GM21447 (cell line): Measurements from ENCODE around the gene CDON.

Experiments used
- ATAC-seq: cut with Tn5 transposase; IDR thresholded peaks from one replicate; pipeline ENCODE4 v1.9.1; 2021; ENCODE audit not compliant: unreplicated experiment

CDON gene

DNA sequence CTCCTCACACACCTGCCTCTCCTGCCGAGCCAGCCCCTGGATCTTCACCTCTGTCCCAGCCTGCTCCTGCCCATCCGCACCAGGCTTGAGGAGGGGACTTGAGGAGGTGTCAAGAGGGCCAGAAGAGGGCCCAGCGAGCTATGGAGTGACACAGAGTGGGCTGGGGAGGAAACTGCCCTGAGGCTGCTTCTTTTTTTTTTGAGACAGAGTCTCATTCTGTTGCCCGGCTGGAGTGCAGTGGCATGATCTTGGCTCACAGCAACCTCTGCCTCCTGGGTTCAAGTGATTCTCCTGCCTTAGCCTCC is 21.9 kb upstream of the CDON start:
- no peak for ATAC-seq

DNA sequence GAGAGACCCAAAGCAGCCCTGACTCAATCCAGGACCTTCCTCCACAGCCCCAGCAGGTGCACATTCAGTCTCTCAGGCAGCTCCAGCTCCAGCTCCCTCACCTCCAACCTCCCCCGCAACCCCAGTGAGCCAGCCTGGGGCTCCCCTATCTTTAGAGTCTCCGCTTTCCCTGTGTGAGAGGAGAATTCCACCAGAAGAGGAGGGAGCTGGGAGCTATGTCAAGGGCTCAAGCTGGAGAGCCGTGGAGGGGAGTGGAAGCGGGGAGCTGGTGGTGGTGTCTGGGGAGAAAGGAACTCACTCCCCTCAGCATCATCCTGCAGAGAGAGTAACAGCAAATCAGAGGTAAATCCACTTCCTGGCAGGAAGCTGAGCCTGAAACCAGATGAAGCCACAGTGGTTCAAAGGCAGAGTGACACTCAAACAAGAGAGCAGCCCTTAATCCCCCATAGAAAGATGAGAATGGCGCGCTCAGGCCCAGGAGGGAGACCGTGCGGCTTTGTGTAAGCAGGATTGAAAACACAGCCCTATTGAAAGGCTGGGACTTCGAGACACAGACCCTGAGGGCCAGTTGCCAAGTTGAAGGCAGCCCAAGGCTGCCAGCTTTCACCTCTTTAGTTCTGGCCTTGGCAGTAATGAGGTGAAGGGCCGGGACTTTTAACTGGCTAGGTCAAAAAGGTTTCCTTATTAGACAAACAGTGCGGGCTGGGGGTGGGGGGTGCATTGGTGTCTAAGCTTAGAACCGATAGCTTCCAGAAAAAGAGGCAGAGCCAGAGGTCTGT is 21.4 kb upstream of the CDON start:
- ATAC-seq: no peak

DNA sequence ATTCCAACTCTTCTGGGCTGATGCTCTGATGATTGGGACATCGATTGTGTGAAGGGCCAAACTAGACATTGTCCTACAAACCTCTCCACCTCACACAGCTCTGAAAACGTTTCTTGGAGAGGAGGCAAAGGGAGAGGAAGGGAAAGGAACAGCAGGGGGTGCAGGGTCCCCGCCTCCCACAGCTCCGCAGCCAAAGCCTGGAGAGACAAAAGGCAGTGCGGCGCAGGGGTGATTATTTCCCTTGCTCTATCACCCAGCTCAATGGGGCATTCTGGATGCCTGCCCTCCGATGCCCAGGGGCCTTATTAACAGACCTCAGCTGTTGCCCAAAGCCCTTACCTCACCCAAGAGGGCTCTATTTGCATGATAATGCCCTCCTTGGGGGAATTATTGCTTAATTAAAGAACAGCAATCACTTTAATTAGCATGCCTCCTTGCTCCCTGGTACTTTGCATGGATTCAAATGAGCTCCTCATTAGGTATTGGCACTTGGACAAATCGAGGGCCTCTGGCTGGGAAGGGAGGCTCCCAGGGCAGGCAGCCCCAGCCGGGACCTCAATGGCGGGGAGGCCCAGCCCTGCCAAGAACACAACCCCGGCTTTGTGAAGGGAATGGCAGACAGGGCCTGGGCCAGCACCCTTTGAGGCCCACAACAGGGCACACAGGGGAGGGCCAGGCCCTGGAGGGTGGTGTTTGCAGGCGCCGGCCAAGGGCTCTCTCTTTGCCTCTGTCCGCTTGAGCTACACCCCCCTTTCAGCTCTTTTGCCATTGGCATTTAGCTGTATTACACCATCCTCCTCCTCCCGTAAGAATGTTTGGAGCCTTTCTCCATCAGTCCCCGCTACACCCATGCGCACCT is 19.8 kb upstream of the CDON start:
- ATAC-seq: no peak

DNA sequence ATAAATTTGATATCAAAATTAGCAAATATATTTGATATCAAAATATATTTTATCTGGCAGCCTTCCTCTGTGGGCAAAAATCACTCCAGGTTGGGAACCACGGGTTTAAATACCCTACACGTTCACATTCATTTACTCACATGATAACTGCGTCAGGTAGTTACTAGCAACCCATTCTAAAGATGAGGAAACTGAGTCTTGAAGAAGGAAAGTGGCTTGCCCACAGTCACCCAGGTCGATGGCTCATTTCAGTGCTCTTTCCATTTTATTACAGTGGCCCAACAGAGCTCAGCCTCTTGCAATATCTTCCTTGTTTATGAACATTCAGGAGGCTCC is 19.2 kb upstream of the CDON start:
- ATAC-seq: no peak

DNA sequence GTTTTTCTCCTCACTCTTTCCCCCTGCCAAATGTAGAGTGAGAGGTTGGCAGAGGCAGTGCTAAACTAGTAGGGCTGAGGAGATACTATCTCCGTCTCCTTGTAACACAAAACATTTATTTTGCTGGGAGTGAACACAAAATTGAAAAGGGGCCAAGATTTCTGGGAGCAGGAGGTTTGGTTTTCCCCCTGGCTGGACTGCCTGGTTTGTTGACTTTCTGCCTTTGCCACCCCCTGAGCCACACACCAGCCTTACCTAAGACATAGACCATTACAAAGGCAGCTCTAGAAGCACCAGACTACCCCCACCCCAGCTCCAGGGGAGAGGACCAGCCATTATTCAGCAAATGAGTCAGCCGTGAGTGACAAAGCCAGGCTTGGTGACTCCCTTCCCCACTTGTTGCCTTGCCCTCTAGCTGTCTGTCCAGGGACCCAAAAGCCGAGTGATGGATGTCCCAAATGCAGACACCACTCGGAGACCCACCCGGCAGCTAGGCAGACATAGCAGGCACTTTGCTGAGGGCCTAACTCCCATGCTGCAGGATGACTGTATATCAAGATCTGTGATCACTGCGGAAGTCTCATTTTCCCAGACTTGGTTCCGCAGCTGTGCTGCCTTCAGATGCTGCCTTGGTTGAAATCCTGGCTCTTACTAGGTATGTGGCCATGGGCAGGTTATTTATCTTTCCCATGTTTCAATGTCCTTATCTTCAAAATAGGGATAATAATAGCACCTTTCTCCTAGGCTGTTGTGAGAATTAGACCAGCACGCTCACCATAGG is 17.7 kb upstream of the CDON start:
- ATAC-seq: no peak

- ATAC-seq: no peak
Observed at GRCh38 chr11:126079621-126080124, 17.0 kb upstream of the CDON start.

- ATAC-seq: no peak
Observed at GRCh38 chr11:126076641-126077040, 14.0 kb upstream of the CDON start.

DNA sequence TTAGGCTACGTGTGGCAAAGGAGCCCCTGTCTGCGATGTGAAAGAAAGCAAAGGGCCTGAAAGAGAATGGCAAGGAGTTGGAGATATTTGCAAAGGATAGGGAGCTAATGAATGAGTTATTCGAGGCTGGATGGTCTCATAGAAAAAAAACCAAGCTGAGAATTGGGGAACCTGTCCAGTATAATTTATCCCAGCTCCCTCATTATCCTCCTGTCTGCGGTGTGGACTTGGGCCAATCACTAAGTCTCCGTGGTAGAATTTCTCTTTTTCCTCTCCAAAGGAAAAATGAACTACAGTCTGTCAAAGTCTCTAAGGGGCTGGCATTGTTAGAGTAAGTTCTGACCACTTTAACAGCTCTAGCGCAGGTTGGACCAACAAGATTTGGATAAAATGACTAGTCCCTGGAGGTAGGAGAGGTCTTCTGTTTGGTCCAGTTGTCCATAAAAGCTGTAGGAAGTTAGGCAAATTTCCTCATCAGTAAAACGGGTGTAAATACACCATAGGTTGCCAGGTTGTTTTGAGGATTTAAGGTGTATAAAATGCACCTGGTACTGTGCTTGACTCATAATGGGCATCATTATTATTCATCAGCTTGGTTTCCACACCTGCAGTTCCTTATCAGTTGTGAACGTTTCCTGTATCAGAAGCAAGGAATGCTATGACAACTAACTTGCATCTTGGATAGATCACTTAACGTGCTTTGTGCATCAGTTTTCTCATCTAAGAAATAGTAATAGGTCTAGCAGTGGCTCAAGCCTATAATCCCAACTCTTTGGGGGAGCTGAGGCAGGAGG is 10.3 kb upstream of the CDON start:
- no peak for ATAC-seq

DNA sequence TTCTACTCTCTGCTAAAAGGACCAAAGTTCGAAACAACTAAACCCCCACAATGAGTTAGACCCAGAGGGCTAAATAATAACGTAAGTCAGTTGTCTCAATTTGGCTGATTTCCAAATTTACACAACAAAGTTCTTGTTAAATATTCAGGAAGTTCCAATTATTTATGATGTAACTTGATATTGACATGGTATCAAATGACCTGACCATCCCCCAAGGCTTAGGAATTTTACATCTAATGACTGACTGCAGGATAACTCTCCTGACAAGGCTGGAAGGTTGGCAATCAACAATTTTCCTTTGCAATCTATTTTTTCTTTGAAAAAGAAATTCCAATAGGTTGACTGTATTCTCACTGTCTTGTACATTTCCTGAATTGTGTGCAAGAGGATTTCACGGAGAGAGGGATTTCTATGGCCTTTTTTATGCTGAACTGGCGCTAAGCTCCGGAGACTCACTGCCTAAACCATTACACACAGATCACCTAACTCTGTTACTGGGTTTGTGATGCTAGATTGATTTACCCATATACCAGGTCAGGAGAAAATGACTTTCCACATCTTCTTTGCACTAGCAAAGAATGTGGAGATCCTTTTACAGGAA is 9.6 kb upstream of the CDON start:
- no peak for ATAC-seq

- no peak for ATAC-seq
Observed at GRCh38 chr11:126063507-126063852, 814 bp upstream of the CDON start.

DNA sequence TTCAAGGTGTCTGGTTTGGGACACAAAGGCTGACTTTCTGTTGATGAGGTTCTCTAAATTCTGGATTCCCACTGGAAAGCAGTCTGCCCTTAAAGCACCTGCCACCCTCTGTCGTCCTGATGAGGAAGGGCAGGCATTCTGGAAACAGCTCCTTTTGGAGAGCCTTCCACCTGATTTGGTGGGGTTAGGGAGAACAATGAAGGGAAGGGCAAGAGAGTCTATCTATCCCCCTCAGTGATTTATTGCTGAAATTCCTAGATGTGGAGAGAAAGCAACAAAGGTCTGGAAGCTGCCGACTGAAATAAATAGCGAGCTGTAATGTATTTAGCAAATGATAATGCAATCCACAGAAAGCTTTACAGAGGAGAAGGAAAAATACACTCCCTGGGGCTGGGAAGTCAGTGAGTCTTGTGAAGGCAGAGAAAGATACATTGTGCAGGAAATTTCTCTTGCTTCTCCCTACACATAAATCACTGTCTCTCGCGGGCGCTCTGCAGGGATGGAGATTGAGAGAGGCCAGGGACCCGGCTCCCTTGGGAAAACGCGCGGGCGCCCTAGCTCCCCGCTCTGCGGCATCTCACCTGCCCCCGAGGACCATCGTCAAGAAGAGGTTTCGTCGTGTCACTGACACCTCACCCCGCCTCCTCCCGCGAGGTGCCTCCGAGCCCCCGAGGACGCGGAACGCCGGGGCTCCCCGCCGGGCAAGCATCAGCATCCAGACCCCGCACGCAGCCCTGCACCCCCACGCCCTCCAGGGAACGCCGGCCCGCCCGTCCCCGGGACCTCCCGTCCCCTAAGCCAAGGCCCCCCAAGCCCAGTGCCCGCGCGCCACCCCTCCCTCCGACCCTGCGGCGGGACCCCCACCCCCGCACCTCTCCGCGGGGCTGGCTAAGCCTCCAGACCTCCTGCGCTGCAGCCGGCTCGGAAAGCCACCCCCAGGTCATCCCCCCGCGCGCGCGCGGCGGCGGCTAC is 673 bp downstream of the CDON start:
- peak; percentile 1 for ATAC-seq

- ATAC-seq: no peak
Observed at GRCh38 chr11:126060757-126061171, 1.9 kb downstream of the CDON start.

DNA sequence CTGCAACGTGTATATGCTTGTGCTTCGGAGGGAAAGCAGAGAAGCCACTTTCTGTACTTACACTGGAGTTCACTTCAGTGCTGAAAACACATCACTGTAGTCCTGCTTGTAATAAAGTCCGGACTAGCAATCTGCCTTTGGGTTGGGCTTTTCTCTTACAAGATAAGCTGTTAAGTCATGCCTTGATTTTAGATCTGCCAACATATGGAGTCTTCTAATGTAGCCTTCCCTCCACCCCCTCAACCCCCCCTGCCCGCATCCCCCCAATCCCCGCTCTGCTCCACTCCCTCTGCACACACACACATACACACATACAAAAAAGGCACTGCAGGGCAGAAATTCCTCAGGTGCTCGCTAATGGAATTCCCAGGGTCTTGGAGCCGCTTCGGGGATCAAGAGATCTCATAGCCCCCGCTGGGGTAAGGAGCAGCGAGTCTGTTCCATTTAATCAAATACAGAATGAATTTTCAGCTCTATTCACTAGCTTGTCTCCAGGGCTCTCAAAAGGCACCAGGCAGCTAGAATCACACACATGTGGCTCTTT is 3.4 kb downstream of the CDON start:
- ATAC-seq: no peak

GRCh38 chr11:126058105-126058874 is 4.4 kb downstream of the CDON start:
- ATAC-seq: no peak

GRCh38 chr11:126054882-126055281 is 7.8 kb downstream of the CDON start:
- no peak for ATAC-seq

- ATAC-seq: no peak
Observed at GRCh38 chr11:126054408-126054807, 8.3 kb downstream of the CDON start.

- ATAC-seq: no peak
Observed at GRCh38 chr11:126053415-126054286, 9.0 kb downstream of the CDON start.
